Fibroblast of lung (primary cell): ENCODE data around the gene PSMD1. TPM values are rescaled to one million over a fixed set of nuclear protein-coding genes. Genes with fewer than 3 reads are reported as not detected.

Source experiments
- DNase-seq, 2 donors: peaks; one replicate each; pipeline versions ENCODE4 v3.0.0 to v3.0.0-alpha.2; 2010; ENCODE audit warnings: low read depth in 2 of 2
- H2AFZ ChIP-seq: 2 replicates; pipeline ENCODE4 v1.5.1; 2012; ENCODE audit warnings: low read length, control low read depth, inconsistent platforms
- H3K27ac ChIP-seq: 2 replicates; pipeline ENCODE4 v1.5.1; 2011; ENCODE audit warnings: low read length, control low read depth; ENCODE audit not compliant: insufficient read depth
- H3K27me3 ChIP-seq: 2 replicates; pipeline ENCODE4 v1.5.1; 2011; ENCODE audit warnings: mild to moderate bottlenecking, low read length; ENCODE audit not compliant: control insufficient read depth, insufficient read depth
- H3K36me3 ChIP-seq: 2 replicates; pipeline ENCODE4 v1.5.1; 2011; ENCODE audit warnings: low read length; ENCODE audit not compliant: control insufficient read depth, insufficient read depth
- H3K4me1 ChIP-seq: 2 replicates; pipeline ENCODE4 v1.5.1; 2011; ENCODE audit warnings: low read length; ENCODE audit not compliant: control insufficient read depth, insufficient read depth; ENCODE audit errors: extremely low read depth
- H3K4me2 ChIP-seq: 2 replicates; pipeline ENCODE4 v1.5.1; 2011; ENCODE audit warnings: low read length, control low read depth; ENCODE audit not compliant: insufficient read depth; ENCODE audit errors: extremely low read depth
- H3K4me3 ChIP-seq, 4 experiments: fragments of 200-600 bp in 1 of 4; sonication (generic) in 1 of 4; replicated peaks in 1 of 4; 2 replicates each; pipeline ENCODE4 v1.5.1; 2011 to 2016; ENCODE audit warnings: low read length in 4 of 4, low read depth in 3 of 4, mild to moderate bottlenecking in 3 of 4, control low read depth in 2 of 4, inconsistent platforms in 1 of 4, mixed read lengths in 1 of 4; ENCODE audit not compliant: insufficient read depth in 1 of 4; ENCODE audit errors: control extremely low read depth in 1 of 4
- H3K79me2 ChIP-seq: 2 replicates; pipeline ENCODE4 v1.5.1; 2012; ENCODE audit warnings: mild to moderate bottlenecking, low read length, inconsistent platforms; ENCODE audit not compliant: control insufficient read depth, insufficient read depth
- H3K9ac ChIP-seq: 2 replicates; pipeline ENCODE4 v1.5.1; 2011; ENCODE audit warnings: mild to moderate bottlenecking, low read length, control low read depth; ENCODE audit not compliant: insufficient read depth
- H3K9me3 ChIP-seq: 2 replicates; pipeline ENCODE4 v1.5.1; 2012; ENCODE audit warnings: low read depth, low read length; ENCODE audit not compliant: control insufficient read depth, insufficient read depth
- H4K20me1 ChIP-seq: 2 replicates; pipeline ENCODE4 v1.5.1; 2011; ENCODE audit warnings: low read length; ENCODE audit not compliant: control insufficient read depth, insufficient read depth; ENCODE audit errors: extremely low read depth
- EZH2 ChIP-seq: IDR thresholded peaks from 2 replicates; pipeline ENCODE4 v1.5.1; 2012; ENCODE audit warnings: low read length, control low read depth, mild to moderate bottlenecking; ENCODE audit errors: missing control alignments
- polyA plus RNA-seq, 2 donors: library from polyadenylated mRNA; depleted of rRNA in 1 of 2; stranded (reverse) in 1 of 2; unstranded in 1 of 2; fragments of >200 nt; gene quantifications; 2 replicates each; pipeline ENCODE4 v1.2.1, GENCODE V29; 2011 to 2012; ENCODE audit warnings: missing spikeins in 1 of 2
- total RNA-seq: library from RNA; depleted of rRNA; stranded (reverse); fragments of >200 nt; gene quantifications from 2 replicates; pipeline ENCODE4 v1.2.1, GENCODE V29; 2014
- TF ChIP-seq, protein P1 (sequence below), 2 donors: IDR thresholded peaks in 1 of 2; conservative IDR thresholded peaks in 1 of 2; 1 replicate in 1 of 2; 2 replicates in 1 of 2; pipeline ENCODE4 v1.5.1; 2011 to 2012; ENCODE audit warnings: low read length in 2 of 2, control low read depth in 1 of 2, inconsistent platforms in 1 of 2, low read depth in 1 of 2, mild to moderate bottlenecking in 1 of 2

PSMD1 gene
- total and polyA plus RNA-seq, 2 donors (not counting 1 experiment from before 2014, with no cell fraction given), result 125 to 144 TPM

DNA sequence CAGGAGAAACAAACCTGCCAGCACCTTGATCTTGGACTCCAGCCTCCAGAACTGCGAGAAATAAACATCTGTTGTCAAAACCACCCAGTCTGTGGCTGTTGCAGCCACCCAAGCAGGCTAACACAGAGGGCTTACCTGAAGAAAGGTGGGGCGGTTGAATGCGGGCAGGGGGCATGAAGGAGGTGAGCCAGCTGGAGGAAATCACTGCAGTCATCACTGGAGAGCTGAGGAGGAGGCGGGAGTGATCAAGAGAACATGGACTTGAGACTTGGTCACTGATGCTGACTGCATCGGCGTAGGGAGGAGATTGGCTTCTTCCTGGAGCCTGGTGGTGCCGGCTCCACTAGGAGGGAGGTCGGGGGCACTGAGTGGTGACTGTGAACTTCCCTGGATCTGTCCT is 127.2 kb downstream of the PSMD1 start:
- Histone ChIP-seq H4K20me1 (no peaks in the 10 kb centered on the region), H3K4me1 (peaks cover 7% of the 10 kb centered on the region), H2AFZ (no peak overlapping the region), H3K9ac (no peak overlapping the region), H3K9me3 (no peaks in the 10 kb centered on the region), H3K4me3 (no peak overlapping the region), H3K4me2 (no peak overlapping the region), H3K79me2 (no peaks in the 10 kb centered on the region), H3K36me3 (no peaks in the 10 kb centered on the region), H3K27ac (no peak overlapping the region), H3K27me3 (no peaks in the 10 kb centered on the region)
- no peak for DNase-seq
- TF ChIP-seq, protein P1, sequence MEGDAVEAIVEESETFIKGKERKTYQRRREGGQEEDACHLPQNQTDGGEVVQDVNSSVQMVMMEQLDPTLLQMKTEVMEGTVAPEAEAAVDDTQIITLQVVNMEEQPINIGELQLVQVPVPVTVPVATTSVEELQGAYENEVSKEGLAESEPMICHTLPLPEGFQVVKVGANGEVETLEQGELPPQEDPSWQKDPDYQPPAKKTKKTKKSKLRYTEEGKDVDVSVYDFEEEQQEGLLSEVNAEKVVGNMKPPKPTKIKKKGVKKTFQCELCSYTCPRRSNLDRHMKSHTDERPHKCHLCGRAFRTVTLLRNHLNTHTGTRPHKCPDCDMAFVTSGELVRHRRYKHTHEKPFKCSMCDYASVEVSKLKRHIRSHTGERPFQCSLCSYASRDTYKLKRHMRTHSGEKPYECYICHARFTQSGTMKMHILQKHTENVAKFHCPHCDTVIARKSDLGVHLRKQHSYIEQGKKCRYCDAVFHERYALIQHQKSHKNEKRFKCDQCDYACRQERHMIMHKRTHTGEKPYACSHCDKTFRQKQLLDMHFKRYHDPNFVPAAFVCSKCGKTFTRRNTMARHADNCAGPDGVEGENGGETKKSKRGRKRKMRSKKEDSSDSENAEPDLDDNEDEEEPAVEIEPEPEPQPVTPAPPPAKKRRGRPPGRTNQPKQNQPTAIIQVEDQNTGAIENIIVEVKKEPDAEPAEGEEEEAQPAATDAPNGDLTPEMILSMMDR (conservative IDR thresholded peaks at IDR 0.05 in 1 of 2, IDR thresholded peaks at IDR 0.05 in 1 of 2; ENCODE audit: low read depth in 1 of 2, low read length in 2 of 2), result no peak
- no peak for TF ChIP-seq EZH2

GRCh38 chr2:231184319-231184718 is 127.7 kb downstream of the PSMD1 start:
- Histone ChIP-seq H3K4me1 (peaks cover 8% of the 10 kb centered on the region), H3K79me2 (no peaks in the 10 kb centered on the region), H3K27ac (no peak overlapping the region), H3K4me3 (no peak overlapping the region), H3K27me3 (no peaks in the 10 kb centered on the region), H3K36me3 (no peaks in the 10 kb centered on the region), H3K4me2 (no peak overlapping the region), H3K9ac (no peak overlapping the region), H2AFZ (no peak overlapping the region), H4K20me1 (no peaks in the 10 kb centered on the region), H3K9me3 (no peaks in the 10 kb centered on the region)
- no peak for DNase-seq
- TF ChIP-seq, protein P1 (conservative IDR thresholded peaks at IDR 0.05 in 1 of 2, IDR thresholded peaks at IDR 0.05 in 1 of 2; ENCODE audit: low read depth in 1 of 2, low read length in 2 of 2), result no peak
- no peak for TF ChIP-seq EZH2

DNA sequence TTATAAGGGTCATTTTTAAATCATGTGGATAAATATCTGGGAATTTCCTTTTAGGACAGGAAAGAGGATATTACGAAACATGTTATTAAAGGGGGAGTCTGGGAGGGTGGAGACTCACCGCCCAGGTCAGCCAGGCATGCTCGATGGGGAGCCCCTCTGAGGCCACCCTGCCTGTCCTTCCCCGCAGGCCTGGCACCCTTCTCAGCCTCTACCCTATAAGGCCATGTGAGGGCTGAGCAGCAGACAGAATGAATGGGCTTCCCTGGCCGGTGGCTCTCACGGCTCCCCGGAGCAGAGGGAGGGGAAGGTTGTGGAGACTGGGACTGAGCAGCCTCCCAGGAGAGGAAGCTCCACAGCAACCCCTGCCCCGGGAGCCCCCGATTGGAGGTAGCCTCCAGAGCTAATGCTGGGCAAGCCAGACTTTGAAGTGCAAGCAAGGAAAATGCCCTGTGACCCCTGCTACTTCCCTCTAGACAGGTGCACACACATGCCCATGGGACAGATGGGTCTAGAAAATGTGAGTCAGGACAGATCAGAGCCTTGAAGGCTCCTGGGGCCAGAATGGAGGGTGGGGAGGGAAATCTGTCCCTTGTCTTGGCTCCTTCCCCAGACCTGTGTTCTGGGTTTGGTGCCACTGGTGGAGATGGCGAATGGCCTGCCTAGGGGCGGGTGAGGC is 128.5 kb downstream of the PSMD1 start:
- H2AFZ ChIP-seq, result no peak overlapping the region
- H3K4me2 ChIP-seq, result no peak overlapping the region

More for the DNA sequence above, 128.5 kb downstream of the PSMD1 start:
- Histone ChIP-seq H3K9ac (no peak overlapping the region), H3K4me3 (no peak overlapping the region), H3K79me2 (no peaks in the 10 kb centered on the region), H4K20me1 (no peaks in the 10 kb centered on the region), H3K27ac (no peak overlapping the region), H3K27me3 (no peaks in the 10 kb centered on the region), H3K4me1 (peaks cover 9% of the 10 kb centered on the region), H3K9me3 (no peaks in the 10 kb centered on the region), H3K36me3 (no peaks in the 10 kb centered on the region)
- no peak for DNase-seq
- TF ChIP-seq EZH2, result no peak
- TF ChIP-seq, protein P1 (conservative IDR thresholded peaks at IDR 0.05 in 1 of 2, IDR thresholded peaks at IDR 0.05 in 1 of 2; ENCODE audit: low read depth in 1 of 2, low read length in 2 of 2), result no peak
